KBM-7 (cell line): ENCODE data around the gene PIK3R5.

Experiments
- DNase-seq: peaks from one replicate; pipeline ENCODE4 v3.0.0-alpha.2; 2015
- in situ Hi-C: fragments of 300-500 bp; cut with MboI; formaldehyde crosslinking; loops from 2 replicates; pipeline ENCODE4 v1.14.3; 2020; ENCODE audit warnings: low sequenced_read_pairs, low pct_unique_long_range_greater_than_20kb, mixed read lengths

PIK3R5 gene

DNA sequence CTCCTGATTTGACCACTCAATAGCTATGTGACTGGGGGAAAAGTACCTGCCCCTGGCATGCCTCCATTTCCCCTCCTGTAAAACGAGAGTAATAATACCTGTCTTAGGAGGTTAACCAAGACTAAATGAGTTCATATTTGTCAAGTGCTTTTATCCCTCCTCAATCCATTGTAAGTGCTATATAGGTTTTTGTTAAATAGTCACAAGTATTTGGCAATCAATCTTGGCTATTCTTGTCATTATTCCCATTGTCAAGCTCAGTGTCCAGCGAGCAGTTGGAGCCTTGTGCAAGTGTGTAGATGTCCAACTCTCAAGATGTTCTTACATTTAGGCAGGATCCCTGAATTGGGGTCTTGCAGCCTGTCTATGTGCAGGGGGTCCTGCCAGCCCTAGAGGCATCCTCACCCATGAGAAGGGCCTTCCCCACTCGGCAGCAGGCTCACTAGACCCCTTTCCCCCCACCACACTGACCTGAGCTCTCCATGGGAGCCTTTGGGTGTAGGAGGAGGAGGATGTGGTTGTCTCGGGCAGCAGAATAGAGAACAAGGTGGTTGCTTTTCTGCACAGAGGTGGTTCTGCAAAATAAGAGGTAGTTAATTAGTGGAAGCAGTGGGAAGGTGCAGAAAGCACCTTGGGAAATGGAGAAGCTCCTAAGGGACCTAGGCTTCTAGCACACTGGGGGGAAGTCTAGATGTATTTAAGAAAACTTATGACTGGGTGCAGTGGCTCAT is 116.0 kb downstream of the PIK3R5 start:
- in situ Hi-C loops = no loop called here

DNA sequence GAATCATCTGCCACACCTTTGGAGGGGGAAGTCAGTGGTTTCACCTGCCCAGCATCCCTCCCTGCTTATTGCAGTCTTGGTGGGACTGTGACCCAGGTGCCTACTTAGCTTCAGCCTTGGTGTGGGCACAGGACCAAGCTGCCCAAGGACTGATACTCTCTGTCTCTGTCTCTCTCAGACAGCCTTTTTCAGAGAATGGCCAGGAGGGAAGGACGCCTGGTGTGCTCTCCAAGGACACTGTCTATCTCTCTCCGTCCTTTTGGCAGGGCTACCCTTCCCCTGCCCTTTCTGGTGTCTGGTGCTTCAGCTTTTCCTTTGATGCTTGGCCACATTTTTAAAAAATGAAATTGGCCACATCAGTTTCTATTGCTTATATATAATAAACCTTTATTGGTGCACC is 117.6 kb downstream of the PIK3R5 start:
- in situ Hi-C loops = no loop called here
- DNase-seq = no peak

More for the DNA sequence above, 116.0 kb downstream of the PIK3R5 start:
- peak; percentile 60 for DNase-seq

DNA sequence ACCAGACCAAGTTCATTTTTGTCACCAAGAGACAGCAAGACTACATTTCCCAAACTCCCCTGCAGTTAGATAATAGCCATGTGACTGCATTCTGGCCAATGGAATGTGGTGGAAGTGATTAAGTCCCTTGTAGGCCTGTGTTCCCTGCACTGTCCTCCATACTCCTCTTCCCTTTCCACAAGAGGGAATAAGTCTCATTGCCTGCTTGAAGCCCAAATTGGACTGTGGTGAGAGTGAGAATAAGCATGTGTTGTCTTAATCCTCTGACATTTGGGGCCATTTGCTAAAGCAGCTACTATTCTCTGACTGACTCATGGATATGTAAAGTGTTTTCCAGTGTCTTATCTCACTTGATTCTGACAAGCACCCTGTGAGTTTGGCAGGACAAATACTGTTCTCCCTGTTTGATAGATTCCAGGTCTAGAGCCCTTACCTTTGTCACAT is 118.7 kb downstream of the PIK3R5 start:
- peak; percentile 37 for DNase-seq
- in situ Hi-C loops = no loop called here

DNA sequence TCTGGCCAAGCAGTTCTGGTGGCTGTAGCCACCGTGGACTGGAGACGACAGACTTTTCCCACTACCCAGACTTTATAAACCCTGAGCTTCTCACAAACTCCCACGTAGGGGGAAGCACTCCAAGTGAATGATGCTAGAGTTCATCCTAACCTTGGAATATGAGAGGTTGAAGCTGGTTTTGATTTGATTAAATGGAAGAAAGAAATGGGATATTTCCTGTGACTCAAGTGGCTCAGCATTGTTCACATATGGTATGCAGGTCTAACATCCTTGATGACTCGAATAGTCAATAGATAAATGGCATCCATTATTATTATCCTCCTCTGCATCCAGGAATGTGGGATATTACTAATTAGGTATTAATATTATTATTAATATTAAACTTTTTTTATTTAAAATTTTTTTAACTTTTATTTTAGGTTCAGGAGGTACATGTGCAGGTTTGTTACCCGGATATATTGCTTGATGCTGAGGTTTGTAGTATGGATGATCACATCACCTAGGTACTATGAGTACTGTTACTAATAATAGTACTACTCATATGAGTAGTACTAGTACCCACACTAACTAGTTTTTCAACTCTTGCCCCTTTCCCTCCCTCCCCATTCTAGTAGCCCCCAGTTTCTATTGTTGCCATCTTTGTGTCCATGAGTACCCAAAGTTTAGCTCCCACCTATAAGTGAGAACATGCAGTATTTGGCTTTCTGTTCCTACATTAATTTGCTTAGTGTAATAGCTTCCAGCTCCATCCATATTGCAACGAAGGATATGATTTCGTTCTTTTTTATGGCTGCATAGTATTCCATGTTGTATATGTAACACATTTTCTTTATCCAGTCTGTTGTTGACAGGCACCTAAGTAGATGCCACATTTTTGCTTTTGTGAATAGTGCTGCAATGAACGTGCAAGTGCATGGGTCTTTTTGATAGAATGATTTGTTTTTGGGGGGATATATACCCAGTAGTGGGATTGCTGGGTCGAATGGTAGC is 121.0 kb downstream of the PIK3R5 start:
- in situ Hi-C loops = no loop called here
- DNase-seq = no peak

DNA sequence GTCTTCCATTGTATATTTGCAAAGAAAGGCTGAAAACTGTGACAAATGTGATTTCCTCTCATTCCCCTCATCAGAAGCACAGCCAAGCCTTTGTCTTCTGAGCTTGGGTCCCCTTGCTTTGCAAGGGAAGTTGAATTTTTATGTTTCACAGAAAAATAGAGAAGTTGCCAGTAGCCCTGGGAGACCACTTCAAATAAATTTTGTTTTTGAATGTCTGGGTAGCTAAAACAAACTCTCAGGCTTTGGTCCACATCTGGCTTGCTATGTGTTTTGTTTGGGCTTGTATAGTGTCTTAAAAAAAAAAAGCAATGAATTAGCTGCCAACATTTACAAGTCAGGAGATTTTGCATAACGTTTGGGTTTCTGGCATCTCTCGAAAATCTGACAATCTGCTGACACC is 122.2 kb downstream of the PIK3R5 start:
- in situ Hi-C loops = no loop called here
- peak; percentile 68 for DNase-seq

DNA sequence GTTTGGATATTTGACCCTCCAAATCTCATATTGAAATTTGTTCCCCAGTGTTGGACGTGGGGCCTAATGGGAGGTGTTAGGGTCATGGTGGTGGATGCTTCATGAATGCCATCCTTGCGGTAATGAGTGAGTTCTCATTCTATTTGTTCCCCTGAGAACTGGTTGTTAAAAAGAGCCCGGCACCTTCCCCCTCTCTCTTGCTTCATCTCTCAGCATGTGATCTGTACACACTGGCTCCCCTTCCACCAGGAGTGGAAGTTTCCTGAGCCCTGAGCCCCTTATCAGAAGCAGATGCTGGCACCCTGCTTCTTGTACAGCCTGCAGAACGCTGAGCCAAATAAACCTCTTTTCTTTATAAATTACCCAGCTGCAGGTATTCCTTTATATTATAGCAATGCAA is 123.7 kb downstream of the PIK3R5 start:
- no peak for DNase-seq
- in situ Hi-C loops = no loop called here

DNA sequence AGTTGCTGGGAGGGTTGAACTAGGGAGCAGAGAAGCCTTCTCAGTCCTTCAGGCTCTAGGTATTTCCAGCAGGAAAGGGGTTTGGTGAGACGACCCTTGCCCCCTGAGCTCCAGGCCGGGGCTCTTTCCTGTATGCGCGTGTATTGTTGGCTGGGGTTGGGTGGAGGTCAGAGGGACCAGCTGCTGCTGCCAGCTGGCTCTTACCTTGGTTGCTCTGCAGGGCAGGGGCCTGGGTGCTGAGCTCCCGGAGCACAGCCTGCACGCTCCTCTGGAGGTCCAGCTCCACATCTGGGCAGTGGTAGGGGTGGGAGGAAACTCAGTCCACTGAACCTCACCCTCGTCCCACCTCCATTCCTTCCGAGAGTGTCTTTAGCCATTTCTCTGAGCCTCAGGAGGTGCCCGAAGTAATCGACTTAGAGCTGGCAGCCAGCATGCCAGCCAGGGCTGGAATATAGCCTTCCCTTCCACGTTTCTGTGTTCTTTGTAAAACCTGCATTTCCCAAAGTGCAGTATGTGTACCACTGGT is 126.0 kb downstream of the PIK3R5 start:
- in situ Hi-C loops = no loop called here
- DNase-seq = no peak

DNA sequence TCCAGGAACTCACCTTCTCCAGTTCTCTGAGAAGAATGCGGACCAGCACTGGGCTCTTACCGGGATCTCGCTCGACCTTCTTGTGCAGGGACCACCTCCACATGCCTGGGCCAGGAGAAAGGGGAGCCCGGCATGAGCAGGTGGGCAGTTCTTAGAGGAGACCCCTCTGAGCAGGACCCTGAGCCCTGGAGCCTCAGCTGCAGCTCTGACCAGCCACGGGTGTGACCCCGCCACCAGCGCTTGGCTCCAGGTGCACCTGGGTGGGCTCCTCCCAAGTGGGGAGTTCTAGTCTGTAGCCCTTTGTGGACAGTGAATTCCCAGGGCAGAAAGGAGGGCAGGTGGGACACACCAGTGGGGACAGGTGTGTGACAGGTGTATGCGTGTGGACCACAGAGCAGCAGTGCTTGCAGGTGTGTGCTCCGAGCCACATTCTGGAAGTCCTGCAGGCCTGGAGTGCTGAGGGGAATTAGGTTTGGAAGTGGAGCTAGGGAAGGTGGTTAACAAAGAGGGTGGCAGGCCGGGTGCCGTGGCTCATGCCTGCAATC is 126.9 kb downstream of the PIK3R5 start:
- in situ Hi-C loops = no loop called here
- no peak for DNase-seq

DNA sequence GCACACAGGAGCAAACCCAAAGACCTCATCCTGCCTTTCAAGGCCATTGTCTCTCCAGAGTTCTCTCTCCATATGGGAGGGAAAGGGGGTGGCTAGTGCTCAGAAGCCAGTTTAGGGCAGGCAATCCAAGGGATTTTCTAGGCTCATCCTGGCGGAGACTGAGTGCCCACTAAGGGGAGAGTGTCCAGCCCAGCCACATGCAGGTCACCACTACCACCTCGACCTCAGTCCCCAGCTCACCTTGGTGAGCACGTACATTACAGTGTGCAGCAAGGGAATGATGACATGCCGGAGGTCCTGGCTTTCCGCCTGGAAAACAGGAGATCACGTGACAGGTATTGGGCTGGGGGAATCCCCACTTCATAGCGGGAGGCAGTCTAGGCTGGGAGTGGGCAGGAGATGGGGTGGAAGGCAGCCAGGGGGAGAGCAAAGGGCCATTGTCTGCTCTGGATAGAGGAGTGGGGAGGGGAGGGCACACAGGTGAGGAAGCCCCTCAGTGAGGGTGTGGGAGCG is 127.9 kb downstream of the PIK3R5 start:
- in situ Hi-C loops = no loop called here
- no peak for DNase-seq

DNA sequence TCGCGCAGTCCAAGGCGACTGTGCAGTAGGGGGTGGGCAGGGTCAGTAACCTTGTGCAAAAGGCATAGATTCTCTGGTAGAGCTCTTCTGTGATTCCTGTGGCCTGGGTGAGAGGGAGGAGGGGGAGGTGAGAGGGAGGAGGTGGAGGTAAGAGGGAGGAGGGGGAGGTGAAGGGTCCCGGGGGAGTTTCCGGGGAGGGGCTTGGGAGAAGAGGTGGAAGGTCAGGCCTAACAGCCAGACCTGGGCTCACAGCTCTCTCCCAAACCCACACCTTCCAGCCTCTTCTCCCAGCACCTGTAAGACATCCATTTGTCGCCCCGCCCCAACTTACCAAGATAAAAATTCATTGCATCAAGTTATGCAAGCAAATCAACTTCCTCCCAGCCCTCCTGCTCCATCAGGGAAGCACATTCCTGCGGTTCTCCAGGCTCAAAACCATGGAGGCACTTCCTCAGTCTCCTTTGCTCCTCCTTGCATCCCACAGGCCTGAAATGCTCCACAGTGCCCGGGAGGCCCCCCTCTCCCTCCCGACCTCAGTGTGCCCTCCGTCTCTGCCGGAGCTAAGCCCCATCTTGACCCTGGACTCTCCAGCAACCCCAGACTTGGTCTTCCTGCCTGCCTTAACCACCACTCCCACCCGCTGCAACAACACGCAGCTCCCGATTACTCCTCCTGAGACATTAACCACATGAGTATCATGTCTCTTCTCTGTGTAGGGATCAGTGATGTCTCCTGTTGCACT is 128.5 kb downstream of the PIK3R5 start:
- in situ Hi-C loops = no loop called here
- DNase-seq = no peak

DNA sequence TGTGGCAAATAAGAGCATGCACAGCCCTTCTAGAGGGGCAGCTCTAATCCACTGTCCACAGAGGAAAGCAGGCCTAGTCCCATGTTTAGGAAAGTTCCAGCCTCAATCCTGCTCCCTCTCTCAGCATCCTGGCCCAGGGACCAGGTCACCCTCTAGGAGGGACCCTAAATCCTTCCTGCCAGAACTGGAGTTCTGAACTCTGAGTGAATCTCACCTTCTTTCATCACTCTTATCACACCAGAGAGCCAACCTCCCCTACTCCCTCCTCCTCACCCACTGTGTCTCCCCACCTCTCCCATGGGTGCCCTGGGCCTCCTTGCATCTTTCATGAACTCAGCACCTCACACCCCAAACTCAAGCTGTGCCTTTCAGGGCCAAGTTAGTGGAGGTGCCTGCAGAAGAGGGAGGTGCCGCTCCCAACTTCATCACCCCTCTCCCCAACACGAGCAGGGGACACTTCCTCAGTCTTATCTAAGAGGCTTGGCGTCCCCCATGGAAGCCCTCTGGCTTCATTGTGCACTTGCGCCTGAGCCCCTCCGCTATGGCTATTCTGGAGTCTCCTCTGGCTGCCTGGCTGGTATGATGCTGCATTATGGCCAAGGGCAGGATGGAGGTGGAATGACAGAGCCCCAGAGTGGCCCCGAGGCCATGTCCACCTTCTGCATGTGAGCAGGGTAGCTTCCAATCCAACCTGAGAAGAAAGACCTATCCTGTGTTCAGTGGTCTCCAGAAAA is 129.7 kb downstream of the PIK3R5 start:
- no peak for DNase-seq
- in situ Hi-C loops = no loop called here

DNA sequence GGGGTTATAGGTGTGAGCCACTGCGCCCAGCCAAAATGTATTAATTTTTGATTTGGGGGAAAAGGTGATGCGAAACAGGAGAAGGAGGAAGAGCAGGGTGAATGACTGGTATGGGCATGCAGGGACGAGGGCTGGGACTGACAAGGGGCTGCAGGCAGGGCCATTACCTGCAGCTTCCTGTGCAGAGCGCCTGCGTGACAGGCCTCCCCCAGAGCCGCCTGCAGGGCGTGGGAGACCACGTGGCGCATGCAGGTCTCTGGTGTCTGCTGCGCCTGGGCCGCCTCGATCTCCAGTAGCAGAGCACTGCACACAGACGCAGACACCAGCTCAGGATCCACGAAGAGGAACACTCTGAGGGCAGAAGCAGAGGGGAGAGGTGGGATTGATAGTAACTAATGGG is 130.4 kb downstream of the PIK3R5 start:
- DNase-seq = no peak
- in situ Hi-C loops = no loop called here

DNA sequence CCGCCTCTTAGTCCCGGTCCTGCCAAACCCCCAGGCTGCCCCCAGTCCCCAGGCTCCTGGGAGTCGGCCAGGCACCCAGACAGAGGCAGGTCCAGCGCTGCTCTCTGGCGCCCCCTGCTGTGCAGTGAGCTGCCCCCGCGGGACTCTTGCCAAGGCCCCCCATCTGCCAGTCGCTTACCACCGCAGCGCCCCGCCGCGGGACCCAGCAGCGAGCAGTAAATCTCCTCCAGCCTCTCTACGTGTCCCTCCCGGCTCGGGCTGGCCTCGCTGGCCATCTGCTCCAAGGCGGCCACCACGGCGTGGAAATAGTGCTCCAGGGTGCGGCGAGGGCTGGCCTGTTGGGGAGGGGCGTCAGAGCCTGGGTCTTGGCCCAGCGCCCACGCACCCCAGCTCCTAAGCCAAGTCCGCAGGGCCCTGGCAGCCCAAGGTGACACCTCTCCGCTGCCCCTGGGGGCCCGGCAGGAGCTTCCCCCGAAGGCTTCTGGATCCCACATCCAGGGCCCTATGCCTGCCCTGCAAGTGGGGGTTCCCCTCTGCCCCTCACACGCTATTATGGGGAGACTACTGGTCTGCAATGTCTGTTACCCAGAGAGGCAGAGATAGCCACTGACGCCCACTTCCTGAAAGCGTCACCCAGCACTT is 132.7 kb downstream of the PIK3R5 start:
- DNase-seq = peak; percentile 35
- in situ Hi-C loops = no loop called here

DNA sequence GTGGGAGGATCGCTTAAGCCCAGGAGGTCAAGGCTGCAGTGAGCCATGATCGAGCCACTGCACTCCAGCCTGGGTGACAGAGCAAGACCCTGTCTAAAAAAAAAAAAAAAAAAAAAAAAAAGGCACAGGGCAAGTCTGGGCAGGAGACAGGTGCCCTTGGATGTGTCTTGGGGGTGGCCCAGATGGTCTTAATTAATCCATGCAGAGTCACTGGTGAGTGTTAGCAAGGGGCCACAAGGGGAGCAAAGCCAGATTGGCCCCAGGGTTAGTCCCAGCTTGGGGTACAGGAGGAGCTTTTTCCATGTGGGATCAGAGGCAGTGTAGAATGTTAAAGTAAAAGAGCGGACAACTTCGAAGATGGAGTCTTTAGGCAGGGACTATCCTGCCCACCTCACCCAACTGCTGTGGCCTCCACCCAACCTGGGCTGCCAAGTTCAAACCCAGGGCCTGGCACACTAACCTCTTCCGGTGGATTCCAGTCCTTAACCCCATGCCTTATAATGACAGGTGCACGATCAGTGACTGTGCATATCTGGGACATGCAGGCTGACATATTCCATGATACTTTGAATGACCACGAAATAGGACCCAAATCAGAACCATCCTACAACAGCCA is 134.2 kb downstream of the PIK3R5 start:
- in situ Hi-C loops = no loop called here
- no peak for DNase-seq

DNA sequence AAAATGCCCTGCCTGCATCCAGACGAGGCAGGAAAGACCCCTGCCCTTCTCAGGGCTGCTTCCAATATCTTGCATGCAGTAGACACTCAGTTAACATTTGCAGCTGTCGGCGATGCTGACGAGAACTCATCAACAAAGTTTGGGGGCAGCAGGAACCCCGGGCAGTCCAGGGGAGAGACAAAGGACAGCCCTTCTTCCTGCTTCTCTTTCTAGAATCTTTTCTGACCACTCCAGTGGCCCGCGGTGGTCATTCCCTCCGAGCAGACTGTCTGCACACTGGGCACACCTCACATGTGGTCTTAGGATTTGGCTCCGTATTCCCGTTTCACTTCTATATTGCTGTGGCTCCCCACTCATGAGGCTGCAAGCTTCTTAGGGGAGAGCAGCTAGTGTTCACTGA is 135.4 kb downstream of the PIK3R5 start:
- no peak for DNase-seq
- in situ Hi-C loops = no loop called here

DNA sequence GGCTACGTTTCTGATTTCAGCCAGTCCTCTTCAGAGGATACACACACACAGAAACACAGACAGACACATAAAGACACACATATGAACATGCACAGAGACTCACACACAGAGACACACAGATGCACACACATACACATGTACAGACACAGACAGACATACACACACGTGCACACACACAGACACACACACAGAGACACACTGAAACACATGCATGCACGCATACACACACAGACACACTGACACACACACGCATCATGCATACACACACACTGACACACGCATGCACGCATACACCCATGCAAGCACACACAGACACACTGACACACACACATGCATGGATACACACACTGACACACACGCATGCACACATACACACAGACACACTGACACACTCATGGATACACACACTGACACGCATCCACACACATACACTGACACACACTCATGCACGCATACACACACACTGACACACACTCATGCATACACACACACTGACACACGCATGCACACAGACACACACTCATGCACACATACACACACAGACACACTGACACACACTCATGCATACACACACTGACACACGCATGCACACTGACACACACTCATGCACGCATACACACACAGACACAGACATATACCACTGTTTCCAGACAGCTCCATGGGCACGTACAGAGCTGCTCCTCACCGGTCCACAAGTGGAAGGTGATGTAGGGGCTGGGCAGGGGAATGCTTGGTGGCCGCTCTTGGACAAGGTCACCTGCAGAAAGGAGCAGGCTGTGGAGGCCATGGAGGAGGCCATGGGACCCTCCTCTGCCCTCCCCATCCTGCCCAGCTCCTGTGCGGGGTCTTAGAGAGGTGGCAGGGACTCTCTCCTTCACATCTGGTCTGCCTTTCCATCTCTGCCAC is 136.2 kb downstream of the PIK3R5 start:
- in situ Hi-C loops = no loop called here

More for the DNA sequence above, 136.2 kb downstream of the PIK3R5 start:
- no peak for DNase-seq
